Fibroblast of lung (primary cell): ENCODE results near the gene RAP1GDS1. TPM values are rescaled to one million over a fixed set of nuclear protein-coding genes. Genes with fewer than 3 reads are reported as not detected.
A peak's percentile ranks its signal among the peaks of the same experiment; 100 is the strongest.
"Not testable (repeated sequence)": the region's sequence is repeated elsewhere in the genome, so short reads cannot be mapped to it uniquely, and the experiment has no call there.

Source experiments
- DNase-seq, 2 donors: peaks; one replicate each; pipeline versions ENCODE4 v3.0.0 to v3.0.0-alpha.2; 2010; ENCODE audit warnings: low read depth in 2 of 2
- H2AFZ ChIP-seq: 2 replicates; pipeline ENCODE4 v1.5.1; 2012; ENCODE audit warnings: low read length, control low read depth, inconsistent platforms
- H3K27ac ChIP-seq: 2 replicates; pipeline ENCODE4 v1.5.1; 2011; ENCODE audit warnings: low read length, control low read depth; ENCODE audit not compliant: insufficient read depth
- H3K27me3 ChIP-seq: 2 replicates; pipeline ENCODE4 v1.5.1; 2011; ENCODE audit warnings: mild to moderate bottlenecking, low read length; ENCODE audit not compliant: control insufficient read depth, insufficient read depth
- H3K36me3 ChIP-seq: 2 replicates; pipeline ENCODE4 v1.5.1; 2011; ENCODE audit warnings: low read length; ENCODE audit not compliant: control insufficient read depth, insufficient read depth
- H3K4me1 ChIP-seq: 2 replicates; pipeline ENCODE4 v1.5.1; 2011; ENCODE audit warnings: low read length; ENCODE audit not compliant: control insufficient read depth, insufficient read depth; ENCODE audit errors: extremely low read depth
- H3K4me2 ChIP-seq: 2 replicates; pipeline ENCODE4 v1.5.1; 2011; ENCODE audit warnings: low read length, control low read depth; ENCODE audit not compliant: insufficient read depth; ENCODE audit errors: extremely low read depth
- H3K4me3 ChIP-seq, 4 experiments: fragments of 200-600 bp in 1 of 4; sonication (generic) in 1 of 4; replicated peaks in 1 of 4; 2 replicates each; pipeline ENCODE4 v1.5.1; 2011 to 2016; ENCODE audit warnings: low read length in 4 of 4, low read depth in 3 of 4, mild to moderate bottlenecking in 3 of 4, control low read depth in 2 of 4, inconsistent platforms in 1 of 4, mixed read lengths in 1 of 4; ENCODE audit not compliant: insufficient read depth in 1 of 4; ENCODE audit errors: control extremely low read depth in 1 of 4
- H3K79me2 ChIP-seq: 2 replicates; pipeline ENCODE4 v1.5.1; 2012; ENCODE audit warnings: mild to moderate bottlenecking, low read length, inconsistent platforms; ENCODE audit not compliant: control insufficient read depth, insufficient read depth
- H3K9ac ChIP-seq: 2 replicates; pipeline ENCODE4 v1.5.1; 2011; ENCODE audit warnings: mild to moderate bottlenecking, low read length, control low read depth; ENCODE audit not compliant: insufficient read depth
- H3K9me3 ChIP-seq: 2 replicates; pipeline ENCODE4 v1.5.1; 2012; ENCODE audit warnings: low read depth, low read length; ENCODE audit not compliant: control insufficient read depth, insufficient read depth
- H4K20me1 ChIP-seq: 2 replicates; pipeline ENCODE4 v1.5.1; 2011; ENCODE audit warnings: low read length; ENCODE audit not compliant: control insufficient read depth, insufficient read depth; ENCODE audit errors: extremely low read depth
- CTCF ChIP-seq, 2 donors: IDR thresholded peaks in 1 of 2; conservative IDR thresholded peaks in 1 of 2; 1 replicate in 1 of 2; 2 replicates in 1 of 2; pipeline ENCODE4 v1.5.1; 2011 to 2012; ENCODE audit warnings: low read length in 2 of 2, control low read depth in 1 of 2, inconsistent platforms in 1 of 2, low read depth in 1 of 2, mild to moderate bottlenecking in 1 of 2
- EZH2 ChIP-seq: IDR thresholded peaks from 2 replicates; pipeline ENCODE4 v1.5.1; 2012; ENCODE audit warnings: low read length, control low read depth, mild to moderate bottlenecking; ENCODE audit errors: missing control alignments
- polyA plus RNA-seq, 2 donors: library from polyadenylated mRNA; depleted of rRNA in 1 of 2; stranded (reverse) in 1 of 2; unstranded in 1 of 2; fragments of >200 nt; gene quantifications; 2 replicates each; pipeline ENCODE4 v1.2.1, GENCODE V29; 2011 to 2012; ENCODE audit warnings: missing spikeins in 1 of 2
- total RNA-seq: library from RNA; depleted of rRNA; stranded (reverse); fragments of >200 nt; gene quantifications from 2 replicates; pipeline ENCODE4 v1.2.1, GENCODE V29; 2014

The RAP1GDS1 gene
- total and polyA plus RNA-seq, 2 donors (not counting 1 experiment from before 2014, with no cell fraction given) = 68.3 to 103 TPM

GRCh38 chr4:98284640-98285046 lies 23.5 kb downstream of the RAP1GDS1 start:
- Histone ChIP-seq H2AFZ (no peak overlapping the region), H3K36me3 (no peaks in the 10 kb centered on the region), H3K4me3 (no peak overlapping the region), H3K4me2 (no peak overlapping the region), H3K27ac (no peak overlapping the region), H3K79me2 (peaks cover 35% of the 10 kb centered on the region), H3K9ac (no peak overlapping the region), H4K20me1 (no peaks in the 10 kb centered on the region), H3K4me1 (no peaks in the 10 kb centered on the region), H3K27me3 (no peaks in the 10 kb centered on the region), H3K9me3 (no peaks in the 10 kb centered on the region)
- no peak for TF ChIP-seq CTCF (conservative IDR thresholded peaks at IDR 0.05 in 1 of 2, IDR thresholded peaks at IDR 0.05 in 1 of 2; ENCODE audit: low read depth in 1 of 2, low read length in 2 of 2)
- TF ChIP-seq EZH2 = no peak
- DNase-seq = peak in 1 of 2 donors; percentile 35

- H3K27ac ChIP-seq = no peak overlapping the region
- TF ChIP-seq EZH2 (no peak), CTCF (conservative IDR thresholded peaks at IDR 0.05 in 1 of 2, IDR thresholded peaks at IDR 0.05 in 1 of 2; ENCODE audit: low read depth in 1 of 2, low read length in 2 of 2) (no peak)
- no peak overlapping the region for H3K9ac ChIP-seq
Observed at GRCh38 chr4:98285676-98286075, 24.5 kb downstream of the RAP1GDS1 start.

GRCh38 chr4:98287328-98287727 lies 26.1 kb downstream of the RAP1GDS1 start:
- H3K9me3 ChIP-seq = no peaks in the 10 kb centered on the region
- no peak overlapping the region for H3K27ac ChIP-seq
- H3K4me2 ChIP-seq = no peak overlapping the region
- no peaks in the 10 kb centered on the region for H3K27me3 ChIP-seq
- TF ChIP-seq CTCF (conservative IDR thresholded peaks at IDR 0.05 in 1 of 2, IDR thresholded peaks at IDR 0.05 in 1 of 2; ENCODE audit: low read depth in 1 of 2, low read length in 2 of 2) (no peak), EZH2 (no peak)
- H3K36me3 ChIP-seq = no peaks in the 10 kb centered on the region
- H3K4me3 ChIP-seq = no peak overlapping the region
- H3K4me1 ChIP-seq = no peaks in the 10 kb centered on the region
- no peak overlapping the region for H2AFZ ChIP-seq
- DNase-seq = no peak
- no peaks in the 10 kb centered on the region for H4K20me1 ChIP-seq
- peaks cover 55% of the 10 kb centered on the region for H3K79me2 ChIP-seq
- H3K9ac ChIP-seq = no peak overlapping the region

More at GRCh38 chr4:98285676-98286075, 24.5 kb downstream of the RAP1GDS1 start:
- Histone ChIP-seq H3K27me3 (no peaks in the 10 kb centered on the region), H3K4me2 (no peak overlapping the region), H2AFZ (no peak overlapping the region), H3K36me3 (no peaks in the 10 kb centered on the region), H4K20me1 (no peaks in the 10 kb centered on the region), H3K9me3 (no peaks in the 10 kb centered on the region), H3K4me1 (no peaks in the 10 kb centered on the region), H3K79me2 (peaks cover 45% of the 10 kb centered on the region), H3K4me3 (no peak overlapping the region)
- DNase-seq = no peak

GRCh38 chr4:98288671-98289070 lies 27.5 kb downstream of the RAP1GDS1 start:
- not testable (repeated sequence) for H4K20me1 ChIP-seq, H3K27me3 ChIP-seq, H2AFZ ChIP-seq, H3K4me2 ChIP-seq, DNase-seq, H3K4me3 ChIP-seq, H3K4me1 ChIP-seq, H3K36me3 ChIP-seq, H3K9me3 ChIP-seq, H3K9ac ChIP-seq, H3K27ac ChIP-seq
- H3K79me2 ChIP-seq = peaks cover 53% of the 10 kb centered on the region
